ENCODE measurements around the gene NECAP2.

Gene NECAP2

DNA sequence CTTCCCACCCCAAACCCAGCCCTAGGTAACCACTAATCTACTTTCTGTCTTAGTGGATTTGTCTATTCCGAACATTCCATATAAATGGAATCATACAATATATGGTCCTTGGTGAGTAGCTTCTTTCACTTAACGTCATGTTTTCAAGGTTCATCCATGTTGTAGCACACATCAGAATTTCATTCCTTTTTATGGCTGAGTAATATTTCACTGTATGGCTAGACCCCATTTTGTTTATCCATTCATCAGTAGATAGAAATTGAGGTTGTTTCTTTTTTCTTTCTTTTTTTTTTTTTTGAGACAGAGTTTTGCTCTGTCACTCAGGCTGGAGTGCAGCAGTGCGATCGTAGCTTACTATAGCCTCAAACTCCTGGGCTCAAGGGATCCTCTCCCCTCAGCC lies 6.5 kb upstream of the NECAP2 start:
- Histone ChIP-seq H3K4me3 (replicated peaks; ENCODE audit: low read depth, low read length) (no peak overlapping the region), H3K27me3 (replicated peaks; ENCODE audit: control insufficient read depth, insufficient read depth, low read length) (no peaks in the 10 kb centered on the region), H3K36me3 (ENCODE audit: control insufficient read depth, insufficient read depth, low read length) (no peaks in the 10 kb centered on the region)
- TF ChIP-seq, protein P1, sequence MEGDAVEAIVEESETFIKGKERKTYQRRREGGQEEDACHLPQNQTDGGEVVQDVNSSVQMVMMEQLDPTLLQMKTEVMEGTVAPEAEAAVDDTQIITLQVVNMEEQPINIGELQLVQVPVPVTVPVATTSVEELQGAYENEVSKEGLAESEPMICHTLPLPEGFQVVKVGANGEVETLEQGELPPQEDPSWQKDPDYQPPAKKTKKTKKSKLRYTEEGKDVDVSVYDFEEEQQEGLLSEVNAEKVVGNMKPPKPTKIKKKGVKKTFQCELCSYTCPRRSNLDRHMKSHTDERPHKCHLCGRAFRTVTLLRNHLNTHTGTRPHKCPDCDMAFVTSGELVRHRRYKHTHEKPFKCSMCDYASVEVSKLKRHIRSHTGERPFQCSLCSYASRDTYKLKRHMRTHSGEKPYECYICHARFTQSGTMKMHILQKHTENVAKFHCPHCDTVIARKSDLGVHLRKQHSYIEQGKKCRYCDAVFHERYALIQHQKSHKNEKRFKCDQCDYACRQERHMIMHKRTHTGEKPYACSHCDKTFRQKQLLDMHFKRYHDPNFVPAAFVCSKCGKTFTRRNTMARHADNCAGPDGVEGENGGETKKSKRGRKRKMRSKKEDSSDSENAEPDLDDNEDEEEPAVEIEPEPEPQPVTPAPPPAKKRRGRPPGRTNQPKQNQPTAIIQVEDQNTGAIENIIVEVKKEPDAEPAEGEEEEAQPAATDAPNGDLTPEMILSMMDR (IDR thresholded peaks at IDR 0.05; ENCODE audit: insufficient read depth, low read length, poor library complexity, severe bottlenecking): no peak
- no peak for DNase-seq (ENCODE audit: extremely low read depth, insufficient read length)

- TF ChIP-seq, protein P1 (IDR thresholded peaks at IDR 0.05; ENCODE audit: insufficient read depth, low read length, poor library complexity, severe bottlenecking): no peak
- Histone ChIP-seq H3K36me3 (ENCODE audit: control insufficient read depth, insufficient read depth, low read length) (no peaks in the 10 kb centered on the region), H3K4me3 (replicated peaks; ENCODE audit: low read depth, low read length) (no peak overlapping the region), H3K27me3 (replicated peaks; ENCODE audit: control insufficient read depth, insufficient read depth, low read length) (no peaks in the 10 kb centered on the region)
- no peak for DNase-seq (ENCODE audit: extremely low read depth, insufficient read length)
Measured at GRCh38 chr1:16434501-16434900, 6.0 kb upstream of the NECAP2 start.

GRCh38 chr1:16436946-16437474 lies 3.5 kb upstream of the NECAP2 start, which contains the start of gene SPATA21:
Gene SPATA21, minus strand, starts transcription at chr1:16437424. Its CDS starts 6,053 bp downstream, at chr1:16431371.
- no peak within 1 kb of the TSS for H3K4me3 ChIP-seq (replicated peaks; ENCODE audit: low read depth, low read length)
- H3K36me3 ChIP-seq (ENCODE audit: control insufficient read depth, insufficient read depth, low read length): no peaks in the 10 kb centered on the region
- H3K27me3 ChIP-seq (replicated peaks; ENCODE audit: control insufficient read depth, insufficient read depth, low read length): no peaks in the 10 kb centered on the region
- TF ChIP-seq, protein P1 (IDR thresholded peaks at IDR 0.05; ENCODE audit: insufficient read depth, low read length, poor library complexity, severe bottlenecking): no peak
- DNase-seq (ENCODE audit: extremely low read depth, insufficient read length): no peak

DNA sequence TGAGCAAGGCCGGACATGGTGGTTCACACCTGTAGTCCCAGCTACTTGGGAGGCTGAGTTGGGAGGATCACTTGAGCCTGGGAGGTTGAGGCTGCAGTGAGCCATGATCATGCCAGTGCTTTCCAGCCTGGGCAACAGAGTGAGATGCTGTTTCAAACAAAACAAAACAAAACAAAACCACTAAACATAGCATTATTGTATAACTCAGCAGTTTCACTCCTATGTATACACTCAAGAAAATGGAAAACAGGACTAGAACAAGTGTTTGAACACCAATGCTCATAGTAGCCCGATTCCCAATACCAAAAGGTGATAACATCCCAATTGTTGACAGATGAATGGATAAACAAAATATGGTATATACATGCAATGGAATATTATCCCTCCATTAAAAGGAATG lies 2.0 kb upstream of the NECAP2 start:
- H3K4me3 ChIP-seq (replicated peaks; ENCODE audit: low read depth, low read length): no peak overlapping the region
- peaks cover 1% of the 10 kb centered on the region for H3K36me3 ChIP-seq (ENCODE audit: control insufficient read depth, insufficient read depth, low read length)
- TF ChIP-seq, protein P1 (IDR thresholded peaks at IDR 0.05; ENCODE audit: insufficient read depth, low read length, poor library complexity, severe bottlenecking): no peak
- no peaks in the 10 kb centered on the region for H3K27me3 ChIP-seq (replicated peaks; ENCODE audit: control insufficient read depth, insufficient read depth, low read length)
- DNase-seq (ENCODE audit: extremely low read depth, insufficient read length): no peak

GRCh38 chr1:16438924-16439323 lies 1.6 kb upstream of the NECAP2 start:
- no peaks in the 10 kb centered on the region for H3K27me3 ChIP-seq (replicated peaks; ENCODE audit: control insufficient read depth, insufficient read depth, low read length)
- H3K36me3 ChIP-seq (ENCODE audit: control insufficient read depth, insufficient read depth, low read length): peaks cover 5% of the 10 kb centered on the region
- H3K4me3 ChIP-seq (replicated peaks; ENCODE audit: low read depth, low read length): no peak overlapping the region
- DNase-seq (ENCODE audit: extremely low read depth, insufficient read length): no peak
- TF ChIP-seq, protein P1 (IDR thresholded peaks at IDR 0.05; ENCODE audit: insufficient read depth, low read length, poor library complexity, severe bottlenecking): no peak

DNA sequence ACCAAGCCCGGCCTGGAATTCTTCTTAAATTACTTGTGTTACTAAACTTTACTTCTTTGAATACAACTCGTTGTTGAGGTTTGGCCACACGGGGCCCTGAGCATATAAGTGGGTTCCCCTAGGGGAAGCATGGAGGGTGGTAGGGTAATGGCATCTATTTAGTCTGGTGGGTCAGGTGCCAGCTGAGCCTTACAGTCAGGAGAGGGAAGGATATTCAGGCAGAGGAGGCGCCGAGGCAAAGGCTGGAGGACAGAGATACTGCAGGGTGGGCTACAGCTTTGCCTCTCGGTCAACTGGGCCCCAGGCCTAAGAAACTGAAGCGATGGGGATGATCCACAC lies 424 bp upstream of the NECAP2 start:
- Histone ChIP-seq H3K4me3 (replicated peaks; ENCODE audit: low read depth, low read length) (peak overlapping the region; percentile 99), H3K27me3 (replicated peaks; ENCODE audit: control insufficient read depth, insufficient read depth, low read length) (no peaks in the 10 kb centered on the region), H3K36me3 (ENCODE audit: control insufficient read depth, insufficient read depth, low read length) (peaks cover 10% of the 10 kb centered on the region)
- TF ChIP-seq, protein P1 (IDR thresholded peaks at IDR 0.05; ENCODE audit: insufficient read depth, low read length, poor library complexity, severe bottlenecking): no peak
- DNase-seq (ENCODE audit: extremely low read depth, insufficient read length): no peak
